HG02884 (cell line): ENCODE data around the gene BEAN1.

Source experiments
- ATAC-seq: cut with Tn5 transposase; IDR thresholded peaks from one replicate; pipeline ENCODE4 v1.9.1; 2021; ENCODE audit warnings: mild to moderate bottlenecking, moderate library complexity; ENCODE audit not compliant: unreplicated experiment

Gene BEAN1

DNA sequence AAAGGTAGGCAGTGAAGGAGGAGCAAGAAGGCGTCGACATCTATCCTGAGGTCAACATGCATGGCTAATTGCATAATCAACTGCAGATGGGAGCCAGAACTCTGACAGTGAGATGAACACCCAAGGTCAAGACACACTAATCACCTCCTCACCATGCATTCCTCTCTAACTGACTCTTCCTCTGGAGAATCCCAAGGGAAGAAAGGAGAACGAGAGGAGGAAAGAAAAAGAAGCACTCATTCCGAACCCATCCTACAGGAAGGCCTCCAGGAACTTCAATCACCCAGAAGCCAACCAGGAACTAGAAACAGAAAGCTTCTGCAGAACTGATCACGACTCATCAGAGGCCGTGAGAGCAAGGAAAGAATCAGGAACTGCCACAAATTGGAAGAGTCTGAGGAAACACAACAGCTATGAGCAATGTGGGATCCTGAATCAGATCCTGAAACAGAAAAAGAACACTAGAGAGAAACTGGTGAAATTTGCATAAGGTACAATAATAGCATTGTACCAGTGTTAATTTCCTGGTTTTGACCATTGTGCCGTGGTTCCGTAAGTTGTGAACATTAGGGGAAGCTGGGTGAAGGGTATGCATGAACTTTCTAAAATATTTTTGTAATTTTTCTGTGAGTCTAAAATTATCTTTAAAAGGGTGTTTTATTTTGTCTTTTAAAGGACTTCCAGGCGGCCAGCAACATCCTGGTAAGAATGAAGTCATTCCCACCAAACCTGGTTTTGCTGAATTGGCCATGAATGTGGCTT lies 10.0 kb upstream of the BEAN1 start:
- ATAC-seq: no peak

DNA sequence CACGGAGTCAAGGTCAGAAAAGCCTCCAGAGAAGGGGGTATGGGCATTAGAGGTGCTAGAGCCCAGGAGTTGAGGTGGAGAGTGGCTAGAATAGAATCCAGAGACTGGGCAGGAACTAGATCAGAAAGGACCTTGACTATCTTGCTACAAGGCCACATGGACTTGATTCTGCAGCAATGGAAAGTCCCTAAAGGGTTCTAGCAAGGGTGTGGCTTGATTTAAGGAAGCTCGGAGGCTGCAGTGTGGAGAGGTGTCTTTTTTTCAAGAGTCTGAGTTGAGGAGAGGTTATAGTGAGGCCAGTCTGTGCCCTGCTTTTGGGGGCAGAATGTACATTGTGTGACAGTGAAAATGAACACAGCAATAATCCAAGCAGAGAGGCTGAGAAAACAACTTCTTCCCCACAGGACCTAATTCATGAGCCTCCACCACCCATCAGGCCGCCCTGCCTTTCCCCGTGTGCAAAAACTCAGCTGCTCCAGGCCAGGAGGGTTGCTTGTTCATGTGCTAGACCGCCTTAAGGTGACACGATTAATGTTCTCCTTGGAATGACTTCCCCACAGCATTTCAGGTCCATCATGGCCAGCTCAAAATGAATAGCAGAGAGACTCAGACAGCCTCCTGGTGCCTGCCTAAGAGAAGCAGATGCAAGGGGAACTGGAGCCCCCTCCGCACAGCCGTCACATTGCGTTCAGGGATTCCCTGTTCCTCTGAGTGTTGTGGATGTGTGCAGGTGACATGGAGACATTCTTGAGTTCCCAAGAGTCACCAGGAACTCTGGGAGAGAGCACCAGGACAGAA lies 8.7 kb upstream of the BEAN1 start:
- ATAC-seq: no peak

DNA sequence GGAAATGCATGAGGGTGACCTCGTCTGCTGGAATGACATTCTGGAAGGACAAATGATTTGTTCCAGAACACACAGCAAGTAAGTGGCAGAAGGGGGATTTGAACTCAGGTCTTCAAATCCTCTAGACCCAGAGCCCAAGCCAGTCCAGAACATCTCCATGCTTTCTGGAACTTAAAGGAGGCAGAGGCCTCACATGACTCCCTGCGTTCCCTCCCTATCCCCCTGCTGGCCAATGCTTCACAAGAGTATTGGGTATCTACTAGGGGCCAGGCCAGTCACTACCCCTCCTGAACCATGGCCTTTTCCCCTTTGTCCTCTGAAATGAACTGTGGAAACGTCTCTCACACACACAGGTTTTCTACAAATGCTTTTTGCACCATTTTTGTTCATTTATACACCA lies 7.6 kb upstream of the BEAN1 start:
- ATAC-seq: no peak

DNA sequence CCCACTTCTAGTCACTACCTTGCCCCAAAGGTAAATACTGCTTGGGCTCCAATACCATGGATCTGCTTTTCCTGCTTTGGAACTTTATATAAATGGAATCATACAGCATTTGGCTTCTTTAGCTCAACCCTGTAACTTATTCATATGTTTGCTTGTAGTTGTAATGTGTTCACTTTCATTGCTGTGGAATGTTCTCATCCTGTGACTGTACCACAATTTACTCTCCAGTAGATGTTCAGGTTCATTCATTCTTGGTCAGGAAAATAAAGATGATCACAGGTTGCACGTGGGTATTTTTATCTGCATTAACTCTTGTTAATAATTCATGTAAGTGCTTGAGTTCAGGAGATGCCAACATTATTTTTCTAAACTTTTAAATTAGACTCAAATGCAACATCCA lies 6.7 kb upstream of the BEAN1 start:
- no peak for ATAC-seq

DNA sequence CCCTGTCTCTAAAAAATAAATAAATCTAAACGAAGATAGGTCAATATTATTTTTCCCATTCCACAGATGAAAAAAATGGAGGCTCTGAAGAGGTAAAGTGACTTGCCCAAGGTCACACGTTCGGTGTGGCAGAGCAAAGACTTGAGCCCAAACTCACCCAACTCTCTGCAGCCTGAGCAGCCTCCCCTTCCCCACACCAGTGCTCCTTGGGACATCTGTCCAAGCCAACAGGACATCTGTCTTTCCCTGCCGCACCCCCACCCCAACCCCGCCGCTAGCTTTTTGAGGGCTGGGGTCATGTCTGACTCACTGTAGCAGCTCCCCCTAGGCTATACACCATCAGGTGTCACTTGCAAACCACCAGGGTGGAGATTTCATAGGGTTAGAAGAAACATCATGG lies 5.2 kb upstream of the BEAN1 start:
- no peak for ATAC-seq

DNA sequence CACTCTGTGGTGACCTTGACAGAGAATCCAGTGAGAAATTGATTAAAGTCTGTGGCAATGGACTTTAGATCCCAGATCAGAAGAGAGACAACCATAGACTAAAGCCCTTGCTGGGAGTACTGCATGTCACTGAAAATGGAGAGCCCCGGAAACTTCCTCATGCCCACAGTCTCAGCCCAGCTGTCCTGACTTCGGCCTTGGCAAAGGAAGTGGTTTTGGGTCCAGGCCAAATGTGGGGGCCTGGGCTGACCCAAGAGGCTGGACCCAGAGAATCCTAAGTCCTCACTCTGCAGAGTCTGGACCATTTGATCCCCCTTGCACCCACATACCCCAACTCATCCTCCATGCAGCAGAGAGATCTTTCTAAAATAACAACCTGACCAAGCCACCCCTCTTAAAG lies 4.7 kb upstream of the BEAN1 start:
- ATAC-seq: no peak

DNA sequence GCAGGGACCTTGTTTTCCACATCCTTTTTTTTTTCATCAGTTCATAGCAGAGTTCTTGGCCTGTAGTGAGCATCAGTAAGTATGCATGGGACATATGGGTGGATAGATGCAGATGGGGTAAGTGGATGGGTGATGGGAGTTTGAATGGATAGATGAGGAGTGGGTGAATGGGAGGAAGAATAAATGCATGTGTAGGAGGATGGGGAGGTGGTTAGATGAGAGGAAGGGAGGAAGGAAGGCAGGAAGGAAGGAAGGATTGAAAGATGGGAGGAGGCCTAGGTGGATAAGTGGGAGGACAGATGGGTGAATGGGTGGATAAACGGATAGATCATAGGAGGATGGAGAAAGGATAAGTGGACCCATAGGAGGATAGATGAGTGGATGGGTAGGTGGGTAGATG lies 3.9 kb upstream of the BEAN1 start:
- no peak for ATAC-seq

DNA sequence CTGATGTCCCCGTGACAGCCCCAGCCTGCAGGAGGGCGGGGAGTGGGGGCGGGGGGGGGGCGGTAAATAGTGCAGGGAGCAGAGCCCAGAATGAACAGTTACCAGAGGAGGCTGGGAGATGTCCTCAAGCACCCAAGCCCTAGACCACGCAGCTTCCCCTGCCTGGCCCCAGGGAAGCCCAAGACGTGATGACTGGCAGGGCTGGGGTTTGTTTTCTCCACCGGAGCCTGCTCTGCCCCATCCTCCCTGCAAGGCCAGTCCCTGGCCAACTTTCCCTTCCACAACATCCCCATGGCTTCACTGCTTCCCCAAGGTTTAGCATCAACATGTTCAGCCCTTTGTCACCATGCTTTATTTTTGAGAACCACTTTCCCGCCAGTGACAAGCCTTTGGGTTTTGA lies 1.4 kb upstream of the BEAN1 start:
- no peak for ATAC-seq

DNA sequence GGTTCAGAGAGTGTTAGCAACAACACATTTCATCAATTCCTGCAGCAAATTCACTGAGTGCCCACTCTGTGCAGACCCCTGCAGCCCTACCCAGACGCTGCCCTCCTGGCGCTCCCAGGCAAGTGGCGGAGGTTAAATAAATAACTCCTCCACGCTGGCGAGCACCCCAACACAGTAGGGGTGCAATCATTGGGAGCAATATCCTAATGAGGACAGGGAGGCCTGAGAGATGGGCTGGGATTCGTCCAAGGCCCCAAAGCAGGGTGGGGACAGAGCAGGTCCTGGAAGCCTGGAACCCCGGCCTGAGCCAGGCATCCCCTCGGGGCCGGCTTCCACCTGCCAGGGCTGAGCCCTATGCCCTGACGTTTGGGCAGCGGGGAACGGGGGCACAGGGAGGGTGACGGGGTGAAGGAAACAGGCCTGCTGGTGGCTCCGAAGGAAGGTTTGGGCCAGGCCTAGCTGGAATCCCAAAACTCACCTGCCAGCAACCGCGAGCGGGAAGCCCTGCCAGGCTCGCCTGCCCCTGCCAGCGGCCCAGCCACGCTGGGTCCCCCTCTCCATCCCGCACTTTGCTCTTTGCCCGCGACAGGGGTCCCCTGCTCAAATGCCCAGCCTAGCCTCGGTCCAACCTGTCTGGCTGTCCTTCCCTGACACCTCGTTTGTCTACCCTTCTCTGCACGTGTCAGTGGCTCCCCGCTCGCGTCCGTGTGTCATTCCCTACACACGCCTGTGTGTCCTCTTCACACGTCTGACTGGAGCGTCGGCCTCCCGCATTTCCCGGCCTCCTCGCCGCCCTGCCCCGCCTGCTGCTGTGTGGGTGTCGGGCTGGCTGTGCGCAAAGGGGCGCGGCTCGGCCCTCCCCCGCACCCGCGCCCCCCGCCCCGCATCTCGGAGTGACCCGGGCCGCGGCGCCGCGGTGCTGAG lies 721 bp upstream of the BEAN1 start:
- no peak for ATAC-seq

DNA sequence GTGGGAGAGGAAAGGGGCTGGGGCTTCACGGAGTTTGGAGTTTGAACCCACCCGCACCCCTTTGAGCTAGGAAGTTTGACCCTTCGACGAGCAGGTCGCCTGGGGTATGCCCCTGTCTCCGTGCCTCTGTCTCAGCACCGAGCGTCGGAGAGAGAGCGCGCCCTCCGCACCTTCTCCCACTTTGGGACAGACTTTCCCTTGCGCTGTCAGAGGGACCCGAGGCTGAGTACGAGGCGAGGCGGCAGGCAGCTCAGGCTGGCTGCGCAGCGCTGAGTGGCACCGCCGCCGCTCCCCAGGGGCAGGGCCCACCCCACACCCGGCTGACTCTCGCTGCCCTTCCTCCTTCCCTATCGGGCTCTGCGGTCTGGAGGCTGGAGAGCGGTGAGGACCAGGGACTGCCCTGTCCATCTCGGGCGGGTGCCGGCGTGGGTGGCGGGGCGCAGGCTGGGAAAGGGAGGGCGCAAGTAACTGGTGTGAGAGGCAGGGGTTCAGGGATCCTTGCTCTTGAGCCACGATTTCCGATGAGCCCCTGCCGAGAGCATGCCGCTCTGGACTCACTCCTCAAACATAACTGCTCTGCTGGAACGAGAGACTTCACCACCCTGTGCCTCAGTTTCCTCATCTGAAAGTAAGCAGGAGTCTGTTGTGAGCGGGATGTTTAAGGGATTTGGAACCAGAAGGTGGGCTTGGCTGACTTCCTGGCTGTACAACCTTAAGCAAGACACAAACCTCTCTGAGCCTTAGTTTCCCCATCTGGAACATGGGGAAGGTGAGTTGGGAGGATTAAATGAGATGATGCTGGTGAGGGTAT lies 981 bp downstream of the BEAN1 start:
- no peak for ATAC-seq

DNA sequence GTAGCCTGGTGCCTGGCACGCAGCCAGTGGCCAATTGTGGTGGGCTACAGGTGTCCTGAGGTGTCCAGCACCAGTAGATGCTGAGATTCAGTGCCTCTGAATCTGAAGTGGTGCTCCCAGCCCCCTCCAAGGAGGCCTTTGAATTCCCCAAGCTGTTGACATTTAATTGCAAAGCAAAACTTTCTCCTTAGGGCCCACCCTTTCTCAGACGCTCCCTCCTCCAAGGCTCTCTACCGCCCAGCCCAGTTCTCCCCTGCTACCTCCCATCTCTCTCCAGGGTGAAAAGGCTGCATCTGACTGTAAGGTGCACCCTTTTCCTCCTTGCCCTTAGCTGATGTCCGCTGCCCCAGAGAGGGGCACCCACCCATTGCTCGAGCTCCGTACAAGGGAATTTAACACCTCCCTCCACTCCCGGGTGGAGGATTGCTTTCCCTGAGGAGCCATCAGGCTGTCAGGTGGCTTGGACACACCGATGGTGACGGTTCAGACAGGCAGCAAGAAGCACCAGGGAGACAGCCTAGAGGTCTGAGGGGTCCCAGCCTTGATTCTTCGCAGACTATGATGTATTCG lies 1.7 kb downstream of the BEAN1 start:
- ATAC-seq: no peak

DNA sequence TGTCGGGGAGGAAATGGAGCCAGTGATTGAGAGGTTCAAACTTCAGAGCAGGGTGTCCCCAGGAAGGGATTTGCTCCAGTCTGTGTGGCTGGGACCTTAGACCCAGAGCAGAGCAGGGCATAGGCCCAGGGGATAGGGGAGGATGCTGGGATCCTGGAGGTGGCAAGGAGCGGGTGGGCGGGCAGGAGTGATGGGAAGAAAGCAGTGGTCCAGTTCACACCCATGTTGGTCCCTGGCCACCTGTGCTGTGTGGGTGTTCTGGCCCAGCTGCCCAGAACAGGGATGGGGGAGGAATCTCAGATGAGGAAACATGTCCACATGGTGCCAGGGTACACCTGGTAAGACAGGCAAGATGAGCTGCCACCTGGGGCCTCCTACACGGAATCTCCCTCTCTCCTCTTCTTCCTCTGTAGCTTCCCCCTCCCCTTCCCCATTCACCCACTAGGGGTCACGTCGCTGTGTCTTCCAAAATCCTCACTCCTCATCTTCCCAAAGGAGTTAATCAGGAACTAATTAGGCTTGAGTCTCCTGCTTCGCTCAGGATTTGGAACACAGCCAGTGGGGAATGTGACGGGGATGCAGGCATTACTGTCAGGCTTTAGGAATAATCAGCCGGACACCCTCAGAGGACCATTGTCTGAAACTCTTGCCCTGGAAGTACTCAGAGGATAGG lies 2.3 kb downstream of the BEAN1 start:
- ATAC-seq: no peak

DNA sequence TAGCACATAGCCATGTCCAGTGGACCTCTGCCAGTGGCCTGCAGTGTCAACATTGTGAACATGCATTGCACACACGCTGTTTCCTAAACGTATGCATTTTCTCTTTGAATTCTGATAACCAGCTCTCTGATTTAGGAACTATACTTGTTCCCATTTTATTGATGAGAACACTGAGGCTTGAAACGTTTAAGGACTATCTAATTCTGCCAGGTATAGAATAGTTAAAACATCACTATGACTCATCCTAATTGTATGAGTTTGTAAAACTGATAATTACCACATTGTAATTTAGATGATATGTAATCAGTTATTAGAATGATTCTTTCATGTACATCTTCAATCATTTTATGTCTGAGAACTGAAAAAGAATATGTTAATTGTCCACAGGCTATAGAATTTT lies 3.1 kb downstream of the BEAN1 start:
- ATAC-seq: no peak

DNA sequence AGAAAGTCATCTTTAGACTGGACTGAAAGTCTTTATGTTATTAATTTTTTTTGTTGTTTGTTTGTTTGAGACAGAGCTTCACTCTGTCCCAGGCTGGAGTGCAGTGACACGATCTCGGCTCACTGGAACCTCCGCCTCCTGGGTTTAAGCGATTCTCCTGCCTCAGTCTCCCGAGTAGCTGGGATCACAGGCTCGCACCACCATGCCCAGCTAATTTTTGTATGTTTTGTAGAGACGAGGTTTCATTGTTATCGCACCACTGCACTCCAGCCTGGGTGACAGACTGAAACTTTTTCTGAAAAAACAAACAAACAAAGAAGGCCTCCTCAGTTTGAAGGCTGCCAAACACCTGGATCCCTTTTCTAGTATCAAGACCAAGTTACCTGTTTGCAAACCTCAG lies 4.7 kb downstream of the BEAN1 start:
- ATAC-seq: no peak

DNA sequence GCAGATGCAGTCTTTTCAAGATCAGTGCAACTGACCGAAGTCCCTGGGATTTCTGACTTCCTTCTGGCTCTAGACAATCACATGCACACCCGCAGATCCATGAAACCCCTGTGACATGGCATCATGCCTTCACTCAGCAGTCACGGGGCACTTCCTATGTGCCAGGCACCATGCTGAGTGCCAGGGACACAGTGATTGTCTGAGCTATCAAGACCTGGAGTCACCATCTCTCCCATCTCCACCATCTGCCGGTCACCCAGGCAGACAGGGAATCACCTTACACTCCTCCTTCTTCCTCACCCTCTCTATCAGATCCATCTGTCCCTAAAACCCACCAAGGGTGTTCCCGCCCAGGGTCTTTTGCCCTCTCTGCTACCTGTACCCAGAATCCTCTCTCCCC lies 5.3 kb downstream of the BEAN1 start:
- ATAC-seq: no peak

DNA sequence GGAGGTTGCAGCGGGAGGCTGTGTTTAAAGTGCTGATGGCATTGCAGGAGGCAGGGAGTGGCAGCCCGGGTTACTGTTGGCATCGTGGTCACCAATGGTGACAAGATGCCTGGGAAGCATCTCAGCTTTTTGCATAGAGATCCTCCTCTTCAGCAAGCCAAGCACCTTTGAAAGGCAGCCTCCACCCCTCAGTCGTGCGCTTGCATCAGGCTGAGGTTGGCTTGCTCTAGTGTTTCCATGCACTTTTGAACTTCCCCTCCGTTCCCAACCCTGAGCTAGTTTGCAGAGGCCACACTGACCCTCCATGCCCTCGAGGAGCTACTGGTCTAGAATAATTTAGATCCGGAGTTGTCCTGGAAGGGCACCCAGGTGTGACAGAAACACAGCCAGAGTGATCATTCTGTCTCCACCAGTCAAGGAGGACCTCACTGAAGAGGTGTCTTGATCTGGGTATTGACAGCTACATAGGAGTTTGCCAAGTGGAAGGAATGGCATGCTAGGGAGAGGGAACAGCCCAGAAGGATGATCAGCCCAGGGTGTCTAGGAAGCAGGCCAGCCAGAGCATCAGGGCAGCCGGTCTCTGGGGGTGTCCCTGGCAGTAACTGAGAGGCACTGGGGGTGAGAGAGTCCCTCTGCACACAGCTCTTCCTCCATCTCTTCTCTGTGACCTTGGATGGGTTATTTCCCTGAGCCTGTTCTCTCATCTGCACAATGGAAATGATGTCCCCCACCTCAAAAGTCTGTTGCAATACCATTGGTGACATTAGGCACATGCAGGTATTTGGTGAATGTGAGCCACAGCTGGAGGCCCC lies 7.7 kb downstream of the BEAN1 start:
- no peak for ATAC-seq

DNA sequence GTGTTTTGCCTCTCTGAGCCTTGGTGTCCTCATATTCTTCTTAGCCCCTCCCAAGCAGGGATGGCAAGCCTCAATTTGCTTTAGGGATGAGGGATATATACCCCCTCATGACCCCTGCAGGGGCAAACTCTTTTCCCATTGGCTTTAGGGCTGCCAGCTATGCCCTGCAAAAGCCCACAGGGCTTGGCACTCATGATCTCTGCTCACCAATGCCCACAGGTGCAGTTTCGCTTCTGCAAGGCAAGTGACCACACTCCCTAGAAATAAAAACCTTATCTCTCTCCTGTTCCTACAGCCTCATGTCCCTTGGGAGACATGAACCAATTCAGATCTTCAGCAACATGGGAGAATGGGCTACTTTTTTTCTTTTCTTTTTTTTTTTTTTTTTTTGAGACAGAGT lies 8.8 kb downstream of the BEAN1 start:
- no peak for ATAC-seq

DNA sequence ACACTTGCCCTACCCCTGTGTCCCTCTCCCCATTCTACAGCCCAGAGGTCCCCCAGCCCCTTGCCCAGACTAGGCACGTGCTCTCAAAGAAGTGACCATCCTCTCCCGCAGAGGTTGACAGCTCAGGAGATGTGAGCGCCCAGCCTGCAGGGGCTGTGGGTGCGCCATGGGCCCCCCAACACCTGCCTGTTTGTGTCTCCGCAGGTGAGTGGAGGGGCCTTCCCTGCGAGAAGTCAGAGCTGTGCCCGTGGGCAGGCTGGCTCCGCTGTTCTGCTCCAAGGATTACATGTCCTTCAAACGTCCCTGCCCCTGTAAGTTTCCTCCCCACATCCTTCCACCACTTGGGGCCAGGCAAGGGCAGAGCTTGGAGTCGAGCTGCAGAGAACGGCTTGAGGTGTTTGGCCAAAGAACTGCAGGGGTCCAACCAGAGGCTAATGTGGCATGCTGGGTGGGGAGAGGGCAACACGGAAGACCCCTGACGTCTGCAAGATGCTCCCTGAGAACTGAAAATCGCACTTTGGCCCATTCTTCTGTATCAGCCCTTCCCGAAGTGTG lies 10.4 kb downstream of the BEAN1 start:
- ATAC-seq: no peak

DNA sequence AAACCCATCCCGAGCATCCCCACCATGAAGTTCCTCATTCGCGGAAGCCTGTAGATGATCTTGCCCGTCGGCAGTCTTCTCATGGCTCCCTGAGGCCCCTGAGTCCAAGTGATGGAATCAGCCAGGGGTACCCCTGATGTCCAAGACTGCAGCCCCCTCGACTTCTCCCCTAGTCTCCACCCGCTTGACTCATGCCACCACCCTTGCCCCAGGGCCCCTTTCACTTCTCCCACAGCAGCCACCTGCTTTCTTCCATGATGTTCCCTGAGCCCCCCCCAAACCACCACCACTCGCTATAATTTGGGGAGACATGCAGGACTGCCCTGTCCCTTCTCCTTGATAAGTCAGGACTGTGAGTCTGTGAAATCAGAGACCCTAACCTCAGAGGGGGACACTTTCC lies 11.4 kb downstream of the BEAN1 start:
- no peak for ATAC-seq
